SK-N-SH treated with all-trans-retinoic acid at 6 μM for 48 hours (cell line): ENCODE data around the gene DBN1.

Experiments
- ARNTL ChIP-seq: fragments of 450-650 bp; formaldehyde crosslinking; IDR thresholded peaks from 2 replicates; pipeline ENCODE4 v1.5.0; 2020; ENCODE audit warnings: low read depth, mild to moderate bottlenecking, moderate library complexity, borderline replicate concordance
- ZFP3 ChIP-seq: fragments of 250-450 bp; sonication (Bioruptor Pico); IDR thresholded peaks from 2 replicates; pipeline ENCODE4 v1.5.0; 2020; ENCODE audit warnings: mild to moderate bottlenecking, moderate library complexity
- ZFP30 ChIP-seq: fragments of 450-650 bp; formaldehyde crosslinking; IDR thresholded peaks from 2 replicates; pipeline ENCODE4 v1.5.0; 2022; ENCODE audit warnings: mild to moderate bottlenecking, moderate library complexity

DNA sequence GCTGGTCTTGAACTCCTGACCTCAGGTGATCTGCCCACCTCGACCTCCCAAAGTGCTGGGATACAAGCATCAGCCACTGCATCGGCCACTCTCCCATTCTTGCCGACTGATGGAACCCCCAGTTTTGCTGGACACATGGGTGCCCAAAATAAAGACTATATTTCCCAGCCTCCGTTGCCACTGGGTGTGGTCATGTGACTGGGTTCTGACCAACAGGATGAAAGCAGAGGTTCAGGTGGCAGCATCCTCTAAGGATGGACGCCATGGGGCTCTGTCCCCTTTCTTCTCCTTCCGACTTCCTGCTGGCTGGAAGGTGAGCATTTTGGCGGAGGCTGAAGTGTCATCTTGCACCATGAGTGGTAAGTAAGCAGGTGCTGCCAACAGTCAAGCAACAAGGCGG lies 13.7 kb upstream of the DBN1 start:
- TF ChIP-seq ZFP30, result no peak
- no peak for TF ChIP-seq ZFP3 (CRISPR knock-in tag)
- TF ChIP-seq ARNTL (CRISPR knock-in tag), result no peak
